GM12878 (cell line): ENCODE data around the gene KCNH4. TPM values are rescaled to one million over a fixed set of nuclear protein-coding genes. Genes with fewer than 3 reads are reported as not detected.

ENCODE experiments used
- ATAC-seq: fragments of 200-7000 bp; cut with Tn5 transposase; 3 replicates; pipeline ENCODE4 v1.9.1; 2020; ENCODE audit warnings: mild to moderate bottlenecking, moderate library complexity
- BruUV-seq: library from RNA; stranded (reverse); fragments of 400-500 nt; replicated peaks from 2 replicates; lab custom pipeline; 2021; lab: Mats Ljungman, UMichigan
- CTCF ChIA-PET: fragments of 300-600 bp; sonication (Branson Sonifier 250); formaldehyde crosslinking; extraction: SDS; loops from one replicate; lab custom pipeline; 2021; ENCODE audit warnings: inconsistent platforms; lab: Yijun Ruan, JAX
- POLR2A ChIA-PET: fragments of 350-600 bp; formaldehyde crosslinking; extraction: SDS; loops from one replicate; lab custom pipeline; 2021; ENCODE audit warnings: inconsistent platforms; lab: Charles Lee
- RAD21 ChIA-PET: fragments of 300-600 bp; sonication (Branson Sonifier 250); formaldehyde crosslinking; loops from one replicate; lab custom pipeline; 2023; ENCODE audit warnings: antibody characterized with exemption; ENCODE audit not compliant: unreplicated experiment; lab: Charles Lee
- SMC1A ChIA-PET: fragments of 300-600 bp; sonication (Branson Sonifier 250); formaldehyde crosslinking; loops from one replicate; lab custom pipeline; 2023; ENCODE audit not compliant: unreplicated experiment, uncharacterized antibody; lab: Charles Lee
- DNase-seq: peaks from one replicate; pipeline ENCODE4 v3.0.0-alpha.2; 2011; ENCODE audit warnings: low read depth, low spot score
- FAIRE-seq: peaks from 3 replicates; lab custom pipeline; 2011; peaks lifted over from hg19 to GRCh38; lab: Jason Lieb, UNC
- H2AFZ ChIP-seq: 2 replicates; pipeline ENCODE4 v1.6.0; 2011; ENCODE audit warnings: low read depth, low read length, control low read depth; ENCODE audit not compliant: control insufficient read depth
- H3K27ac ChIP-seq: 2 replicates; pipeline ENCODE4 v1.5.1; 2011; ENCODE audit warnings: control low read depth; ENCODE audit not compliant: control insufficient read depth, insufficient read depth
- H3K27me3 ChIP-seq, 2 experiments: replicated peaks in 1 of 2; 2 replicates each; pipeline versions ENCODE4 v1.6.0 to v1.6.1; 2011; ENCODE audit warnings: low read length in 1 of 2; ENCODE audit not compliant: control insufficient read depth in 2 of 2, insufficient read depth in 2 of 2
- H3K36me3 ChIP-seq, 2 experiments: 2 replicates each; pipeline ENCODE4 v1.5.1; 2011; ENCODE audit warnings: low read length in 1 of 2; ENCODE audit not compliant: control insufficient read depth in 2 of 2, insufficient read depth in 2 of 2
- H3K4me1 ChIP-seq: 2 replicates; pipeline ENCODE4 v1.6.1; 2011; ENCODE audit warnings: mild to moderate bottlenecking, low read length, moderate library complexity, mixed read lengths; ENCODE audit not compliant: control insufficient read depth, insufficient read depth
- H3K4me2 ChIP-seq: 2 replicates; pipeline ENCODE4 v1.6.0; 2011; ENCODE audit warnings: control low read depth; ENCODE audit not compliant: control insufficient read depth, insufficient read depth
- H3K4me3 ChIP-seq: fragments of 200-600 bp; sonication (generic); 2 replicates; pipeline ENCODE4 v1.5.1; 2016
- H3K79me2 ChIP-seq: 2 replicates; pipeline ENCODE4 v1.6.0; 2011; ENCODE audit warnings: low read length; ENCODE audit not compliant: control insufficient read depth, insufficient read depth
- H3K9ac ChIP-seq: 2 replicates; pipeline ENCODE4 v1.8.0; 2011; ENCODE audit warnings: low read length, control low read depth, mixed read lengths; ENCODE audit not compliant: control insufficient read depth, insufficient read depth
- H3K9me3 ChIP-seq: replicated peaks from 3 replicates; pipeline ENCODE4 v1.5.1; 2011; ENCODE audit warnings: mild to moderate bottlenecking, low read length; ENCODE audit not compliant: control insufficient read depth, insufficient read depth
- H4K20me1 ChIP-seq: 2 replicates; pipeline ENCODE4 v1.6.0; 2011; ENCODE audit not compliant: control insufficient read depth, insufficient read depth
- CEBPZ ChIP-seq: fragments of 150-350 bp; IDR thresholded peaks from 2 replicates; pipeline ENCODE4 v1.6.1; 2016; ENCODE audit warnings: low read depth, low read length
- MEF2A ChIP-seq: IDR thresholded peaks from 2 replicates; pipeline ENCODE4 v1.6.1; 2011; ENCODE audit warnings: low read depth, mild to moderate bottlenecking, low read length, moderate library complexity; ENCODE audit not compliant: insufficient read depth
- SREBF1 ChIP-seq: IDR thresholded peaks from 2 replicates; pipeline ENCODE4 v1.6.1; 2012; ENCODE audit warnings: mild to moderate bottlenecking, low read length
- SREBF2 ChIP-seq: IDR thresholded peaks from 2 replicates; pipeline ENCODE4 v1.6.1; 2012; ENCODE audit warnings: mild to moderate bottlenecking, low read length
- WGBS: methylation state at CpG from one replicate; pipeline ENCODE4 v1.1.6; 2016; ENCODE audit warnings: low lambda C conversion rate; ENCODE audit not compliant: insufficient replicate concordance, insufficient coverage; ENCODE audit errors: missing lambda C conversion rate; 5-methylcytosine and 5-hydroxymethylcytosine counted together
- in situ Hi-C: fragments of 300-500 bp; cut with MboI; formaldehyde crosslinking; loops from 9 replicates; pipeline ENCODE4 v1.14.3; 2018; ENCODE audit warnings: mixed read lengths
- intact Hi-C: fragments of 100-400 bp; cut with micrococcal nuclease; formaldehyde crosslinking; loops from one replicate; pipeline ENCODE4 v1.14.2; 2022; ENCODE audit not compliant: unreplicated experiment
- polyA plus RNA-seq, 11 experiments: library from polyadenylated mRNA; depleted of rRNA in 4 of 11; unstranded in 6 of 11; stranded (reverse) in 5 of 11; fragments of >200 nt; fragmentation: Nextera tagmentation in 4 of 11; fragmentation: Illumina TruSeq in 1 of 11; extraction: Ambion mirVana in 4 of 11; extraction: Trizol in 1 of 11; gene quantifications; 1 replicate in 1 of 11; 2 replicates in 10 of 11; pipeline versions ENCODE4 v1.2.1 to v1.2.3, GENCODE V29; 2011 to 2016; ENCODE audit warnings: inconsistent platforms in 2 of 11, missing spikeins in 2 of 11, low read depth in 1 of 11
- total RNA-seq, 4 experiments: library from RNA; depleted of rRNA in 3 of 4; stranded (reverse); fragments of >200 nt in 3 of 4; fragmentation: Illumina TruSeq in 1 of 4; extraction: Trizol in 1 of 4; gene quantifications; 2 replicates each; pipeline versions ENCODE4 v1.2.1 to v1.2.3, GENCODE V29; 2013 to 2021

Gene KCNH4
- total and polyA plus RNA-seq, 10 of the 15 experiments (the other 5 are each of a cell fraction or from before 2014, with no cell fraction given), result 0.03 to 0.88 (median 0.10) TPM; not detected in 2

GRCh38 chr17:42163696-42164407, 17.1 kb downstream of the KCNH4 start:
- no TSS peak for BruUV-seq
- no peak overlapping the region for H3K4me2 ChIP-seq

More at GRCh38 chr17:42163696-42164407, 17.1 kb downstream of the KCNH4 start:
- Histone ChIP-seq H2AFZ (no peak overlapping the region), H3K27ac (no peak overlapping the region), H3K9ac (no peak overlapping the region), H4K20me1 (no peaks in the 10 kb centered on the region), H3K27me3 (no peaks in the 10 kb centered on the region), H3K79me2 (no peaks in the 10 kb centered on the region), H3K4me3 (no peak overlapping the region), H3K9me3 (no peaks in the 10 kb centered on the region), H3K4me1 (peaks cover 9% of the 10 kb centered on the region), H3K36me3 (no peaks in the 10 kb centered on the region)
- ChIA-PET CTCF (interaction anchor here (1.0 to 3.6 kb wide), 3 partner anchors 10 to 43 kb away, joined by 5 to 33 read pairs (median 8); partner anchors contain the start of genes KAT2A and KCNH4), SMC1A (interaction anchor here (0.8 to 2.2 kb wide), 2 partner anchors 15 to 17 kb away, joined by 4 to 11 read pairs; partner anchors contain the start of gene KCNH4), POLR2A (no interaction called here), RAD21 (no interaction called here)
- intact Hi-C loops (no loop called here), in situ Hi-C loops (no loop called here)
- no peak for ATAC-seq
- FAIRE-seq, result no peak
- WGBS, result 72% methylated on average over 22 of the region's 22 CpGs
- DNase-seq, result no peak
- TF ChIP-seq CEBPZ, result no peak
- TF ChIP-seq SREBF2, result no peak
- TF ChIP-seq MEF2A, result no peak
- no peak for TF ChIP-seq SREBF1
